GM19351 (cell line): Measurements from ENCODE around the gene NXPH1.

ENCODE experiments used
- ATAC-seq: cut with Tn5 transposase; IDR thresholded peaks from one replicate; pipeline ENCODE4 v1.9.1; 2021; ENCODE audit warnings: mild to moderate bottlenecking, moderate library complexity; ENCODE audit not compliant: unreplicated experiment

NXPH1 gene

DNA sequence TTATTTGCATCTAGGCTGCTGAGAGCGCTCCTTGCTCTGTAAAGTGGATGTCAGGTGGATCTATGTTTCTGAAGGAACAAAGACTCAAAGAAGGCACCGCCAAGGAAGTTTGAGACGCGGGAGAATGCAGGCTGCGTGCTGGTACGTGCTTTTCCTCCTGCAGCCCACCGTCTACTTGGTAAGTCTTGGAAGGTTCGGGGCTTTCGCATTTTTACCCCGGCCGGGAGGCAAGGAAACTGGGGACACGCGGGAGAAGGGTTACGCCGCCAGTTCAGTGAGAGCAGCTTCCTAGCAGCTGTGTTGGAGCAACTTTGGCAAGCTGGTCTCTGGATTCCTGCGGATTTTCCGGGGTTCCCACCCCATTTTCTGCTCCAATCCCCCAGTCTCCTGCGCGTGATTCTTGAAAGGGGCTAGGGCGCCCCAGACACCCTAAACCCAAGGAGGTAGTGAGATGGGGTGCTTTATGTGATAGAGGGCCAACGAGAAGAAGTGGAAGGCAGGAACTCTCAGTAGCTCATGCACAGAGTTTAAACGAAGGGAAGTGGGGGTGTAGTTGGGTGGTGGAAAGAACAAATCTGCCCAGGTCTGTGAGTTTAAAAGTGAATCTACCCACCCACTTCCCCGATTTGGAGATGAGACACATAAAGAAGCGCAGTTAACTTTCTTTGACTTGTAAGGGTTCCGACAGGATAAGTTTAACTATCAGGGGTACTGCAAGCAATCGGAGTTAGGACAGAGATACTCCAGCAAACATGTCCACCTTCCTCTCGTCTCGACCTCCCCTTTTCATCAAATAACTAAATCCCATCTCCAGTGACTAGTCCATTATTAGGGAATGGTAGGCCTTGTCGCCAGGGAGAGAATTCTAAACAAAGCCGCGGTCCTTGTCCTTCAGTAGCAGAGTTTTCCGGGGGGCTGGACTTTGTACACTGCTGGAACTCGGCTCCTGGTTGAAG lies 2.5 kb downstream of the NXPH1 start:
- ATAC-seq: no peak

GRCh38 chr7:8436965-8437364 lies 3.6 kb downstream of the NXPH1 start:
- ATAC-seq: peak; percentile 80

GRCh38 chr7:8437606-8438005 lies 4.2 kb downstream of the NXPH1 start:
- ATAC-seq: no peak

GRCh38 chr7:8440670-8441069 lies 7.3 kb downstream of the NXPH1 start:
- no peak for ATAC-seq

DNA sequence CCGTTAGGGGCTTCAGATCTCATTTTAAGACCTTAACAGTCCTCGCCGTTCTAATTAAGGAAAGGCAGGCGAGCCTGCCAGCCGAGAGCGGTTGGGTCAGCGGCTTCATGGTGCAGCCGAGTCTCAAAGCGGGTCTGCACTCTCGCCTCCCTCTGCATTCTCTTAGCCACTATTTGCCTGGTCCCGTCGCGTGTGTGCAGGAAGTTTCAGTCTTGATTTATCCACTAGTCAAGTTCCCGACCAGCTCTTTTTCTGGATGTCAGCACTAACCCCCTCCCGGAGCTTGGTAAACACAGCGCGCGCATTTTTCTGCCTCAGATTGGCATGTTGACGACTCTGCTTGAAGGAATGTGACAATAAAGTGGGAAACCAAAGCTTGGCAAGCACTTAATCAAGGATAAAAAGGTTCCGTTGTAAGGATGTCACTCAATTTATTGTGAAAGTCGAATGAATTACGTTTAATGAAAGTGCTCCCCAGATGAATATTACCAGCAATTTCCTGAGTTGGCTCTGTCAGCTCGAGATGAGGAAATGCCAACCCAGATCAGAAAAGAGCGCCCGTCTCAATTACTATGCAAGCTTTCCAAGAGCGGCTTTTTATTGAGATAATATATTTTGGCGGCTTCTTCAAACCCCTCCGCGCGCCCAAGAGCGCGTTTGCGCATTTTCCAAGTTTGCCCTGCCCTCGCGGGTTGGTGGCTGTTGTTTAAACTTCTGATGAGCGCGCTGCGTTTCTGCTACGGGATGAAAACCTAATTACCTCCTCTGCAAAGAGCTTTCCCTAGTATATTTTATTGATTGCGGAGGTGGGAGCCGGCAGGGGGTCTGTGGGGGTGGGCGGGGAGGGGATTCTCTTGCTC lies 7.9 kb downstream of the NXPH1 start:
- ATAC-seq: no peak

GRCh38 chr7:8442051-8442813 lies 8.8 kb downstream of the NXPH1 start:
- ATAC-seq: no peak

DNA sequence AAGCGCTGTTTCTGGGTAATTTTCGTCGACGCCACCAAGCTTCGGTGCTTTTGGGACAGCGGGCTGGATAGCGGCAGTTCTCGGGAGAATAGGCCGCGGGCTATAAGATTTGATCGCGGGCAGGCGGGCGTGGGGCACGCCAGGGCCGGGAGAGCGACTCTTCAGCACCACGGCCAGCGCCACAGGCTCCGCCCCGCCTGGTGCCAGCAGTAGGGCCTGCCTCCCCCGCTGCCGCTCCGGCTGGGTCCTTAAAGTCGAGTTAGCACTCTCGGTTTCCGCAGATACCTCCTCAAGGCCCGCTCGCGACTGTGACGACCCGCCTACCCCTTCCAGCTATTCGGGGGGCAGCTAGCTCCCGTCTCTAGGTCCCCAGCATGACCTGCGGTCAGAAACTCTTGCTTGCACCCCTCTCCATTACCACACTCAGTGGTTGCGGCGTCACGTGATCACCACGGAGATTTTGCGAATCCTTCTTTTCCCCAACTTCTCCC lies 9.4 kb downstream of the NXPH1 start:
- ATAC-seq: peak; percentile 75

DNA sequence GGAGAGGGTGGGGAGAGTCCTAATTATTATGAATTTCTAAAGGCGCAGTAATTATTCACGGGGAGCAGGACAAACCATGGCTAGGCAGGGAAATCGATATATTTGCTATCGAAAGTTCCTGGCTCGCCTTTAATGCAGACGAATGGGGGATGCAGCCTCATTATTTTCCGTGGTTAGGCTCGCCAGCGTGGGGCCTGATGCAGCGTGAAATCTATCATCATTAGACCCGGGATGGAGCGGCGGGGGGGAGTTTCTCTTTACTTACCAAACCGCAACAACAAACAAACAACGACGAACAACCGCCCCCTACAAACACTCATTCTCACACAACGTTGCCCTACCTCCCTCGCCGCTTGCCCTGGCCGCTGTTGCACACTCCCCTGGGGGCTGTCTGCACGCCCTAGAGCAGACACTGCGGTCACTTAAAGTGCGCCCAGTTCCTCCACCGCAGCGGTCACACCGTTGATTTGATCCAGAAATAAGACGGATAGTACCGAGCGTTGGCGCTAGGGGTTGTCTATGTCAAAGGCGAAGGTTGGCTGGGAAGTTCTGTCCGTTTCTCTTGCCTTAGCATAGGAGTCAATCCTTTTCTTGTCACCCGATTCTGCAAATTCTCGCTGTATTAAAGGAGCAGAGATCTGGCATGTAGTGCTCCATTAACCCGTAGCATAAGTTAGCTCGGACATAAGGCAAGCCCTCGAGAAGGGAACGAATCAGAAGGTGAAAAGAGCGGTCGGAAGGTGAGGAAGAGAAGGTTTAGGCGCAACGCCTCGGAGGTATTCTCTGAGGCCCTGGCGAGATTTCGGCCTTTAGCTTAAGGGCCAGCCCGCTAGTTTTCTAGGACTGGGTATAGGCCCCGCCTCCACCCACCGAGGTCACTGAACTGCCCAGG lies 10.4 kb downstream of the NXPH1 start:
- ATAC-seq: no peak

- ATAC-seq: no peak
Measured at GRCh38 chr7:8444468-8444769, 11.0 kb downstream of the NXPH1 start.

GRCh38 chr7:8453535-8453934 lies 20.1 kb downstream of the NXPH1 start:
- ATAC-seq: no peak

DNA sequence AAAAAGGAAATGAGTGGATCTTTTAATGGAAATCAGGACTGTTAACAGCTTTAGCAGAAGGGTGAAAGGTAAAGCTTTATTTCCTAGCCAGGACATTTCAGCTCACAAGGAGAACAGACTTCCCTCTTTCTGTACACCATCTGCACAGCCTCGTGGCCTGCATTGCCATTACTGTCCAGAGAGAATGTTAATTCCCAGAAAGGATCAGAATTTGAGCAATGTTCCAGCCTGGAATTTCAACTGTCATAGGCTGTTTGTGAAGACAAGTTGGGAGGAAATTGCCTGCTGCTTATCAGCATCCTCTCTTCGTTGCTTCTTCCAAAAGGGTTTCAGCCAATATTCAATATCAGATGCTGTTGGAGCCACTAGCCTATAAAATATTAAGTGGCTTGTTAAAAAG lies 22.0 kb downstream of the NXPH1 start:
- ATAC-seq: no peak

GRCh38 chr7:8462309-8462708 lies 28.9 kb downstream of the NXPH1 start:
- no peak for ATAC-seq

DNA sequence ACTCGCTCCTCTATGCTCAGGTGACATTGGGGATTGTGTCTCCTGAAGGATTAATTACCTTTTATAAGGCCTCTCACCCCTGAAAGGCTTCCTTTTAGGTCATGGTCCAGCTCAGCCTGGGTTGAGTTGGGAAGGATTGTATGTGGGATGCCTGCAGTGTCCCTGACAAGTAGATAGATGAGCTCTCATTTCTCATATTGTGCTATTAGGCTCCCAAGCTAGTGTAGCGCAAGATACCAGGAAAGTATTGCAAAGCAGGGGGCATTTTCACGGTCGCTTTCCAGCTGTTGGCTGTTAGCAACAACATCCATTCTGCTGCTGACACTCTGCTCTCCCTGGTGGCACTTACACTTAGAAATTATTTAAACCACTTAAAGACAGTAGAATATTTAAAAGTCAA lies 31.9 kb downstream of the NXPH1 start:
- no peak for ATAC-seq

DNA sequence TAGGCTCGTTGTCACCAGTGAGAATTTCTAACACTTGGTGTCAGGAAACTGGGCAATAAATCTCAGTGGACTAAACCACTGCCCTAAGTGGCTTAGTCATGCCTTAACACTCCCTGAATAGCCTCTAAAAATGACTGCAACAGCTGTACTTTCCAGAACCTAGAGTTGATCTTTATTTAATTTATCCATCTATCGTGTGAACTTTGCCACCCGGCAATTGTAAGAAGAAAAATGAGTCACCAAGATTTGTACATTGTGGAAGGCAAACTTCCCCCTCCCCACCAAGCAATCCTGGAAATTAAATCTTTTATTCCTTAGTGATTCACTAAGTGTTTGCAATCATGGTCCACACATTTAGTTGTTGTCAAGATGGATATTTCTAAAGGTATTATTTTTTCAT lies 47.1 kb downstream of the NXPH1 start:
- no peak for ATAC-seq

DNA sequence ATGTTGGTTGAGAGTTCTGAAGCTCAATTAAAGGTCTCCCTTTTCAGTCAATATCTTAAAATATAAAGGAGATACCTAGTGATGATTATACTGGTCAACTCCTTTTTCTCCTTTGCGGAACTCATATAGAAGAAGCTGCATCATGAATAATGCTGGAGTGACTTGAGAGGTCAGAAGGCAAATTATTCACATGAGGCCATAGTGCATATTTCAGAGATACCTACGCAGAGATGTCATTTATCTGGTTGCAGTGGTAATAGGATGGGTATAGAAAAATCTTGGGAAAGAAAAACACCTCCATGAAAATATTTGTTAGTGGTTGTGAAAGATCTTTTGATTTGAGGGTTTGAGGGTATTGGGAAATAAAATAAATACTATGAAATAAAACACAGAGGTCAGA lies 47.7 kb downstream of the NXPH1 start:
- no peak for ATAC-seq

DNA sequence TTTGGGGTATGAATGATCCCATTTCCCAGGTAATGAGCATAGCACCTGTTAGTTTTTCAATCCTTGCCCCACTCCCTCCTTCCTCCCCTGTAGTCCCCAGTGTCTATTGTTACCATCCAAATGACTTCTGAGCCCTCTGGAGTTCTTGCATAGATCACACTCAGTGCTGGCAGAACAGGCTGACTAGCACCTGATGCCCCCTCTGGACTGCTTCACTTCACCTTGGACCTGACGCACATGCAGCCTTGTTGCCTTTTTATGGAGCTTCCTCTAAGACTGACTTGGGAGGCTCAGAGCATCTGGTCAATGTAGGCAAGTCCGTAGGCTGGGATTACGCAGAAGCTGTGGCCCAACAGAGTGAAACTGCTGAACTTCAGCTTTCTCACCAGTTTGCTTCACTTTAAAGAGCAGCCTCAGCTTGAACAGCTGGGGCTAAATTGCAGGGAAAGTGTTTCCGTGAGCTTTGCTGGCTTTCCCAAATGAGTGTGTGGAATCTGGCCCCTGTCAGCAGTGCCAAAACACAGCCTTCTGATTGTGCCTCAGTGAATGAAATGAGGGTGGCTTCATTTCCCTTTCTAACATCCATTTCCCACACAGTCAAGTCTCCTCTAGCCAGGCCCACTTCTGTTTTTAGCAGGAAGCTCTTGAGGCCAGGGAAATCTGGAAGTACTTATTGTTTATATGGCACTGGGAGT lies 48.5 kb downstream of the NXPH1 start:
- no peak for ATAC-seq

DNA sequence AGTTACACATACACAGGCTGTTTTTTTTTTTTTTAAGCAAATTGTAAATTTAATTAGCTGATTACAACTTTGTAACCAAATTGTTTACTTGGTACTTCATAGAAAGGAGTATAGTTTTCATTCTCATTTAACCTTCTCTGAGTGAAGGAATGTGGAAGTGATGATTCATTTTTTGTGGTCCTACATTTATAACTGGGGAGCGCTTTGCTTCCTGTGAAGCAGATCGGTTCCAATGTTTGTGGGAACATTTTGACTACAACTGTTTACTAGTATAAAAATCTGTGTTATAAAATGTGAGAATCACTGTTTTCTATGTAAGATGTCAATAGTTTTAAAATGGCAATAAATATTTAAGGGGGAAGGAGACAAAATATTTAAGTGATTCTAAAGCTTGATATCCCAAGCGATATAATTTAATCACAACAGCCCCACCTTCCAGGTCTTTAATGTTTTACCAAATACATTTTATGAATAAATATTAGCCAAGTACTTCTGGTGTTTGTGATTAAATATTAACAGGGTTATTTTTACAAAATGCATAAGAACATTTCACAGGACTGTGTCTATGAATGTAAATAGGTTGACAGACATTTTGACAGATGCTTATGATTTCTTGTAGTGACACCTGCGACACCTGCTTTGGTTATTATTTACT lies 57.1 kb downstream of the NXPH1 start:
- no peak for ATAC-seq

GRCh38 chr7:8491106-8491505 lies 57.7 kb downstream of the NXPH1 start:
- ATAC-seq: no peak
